ENCODE data around the gene AP1S1.

AP1S1 gene

DNA sequence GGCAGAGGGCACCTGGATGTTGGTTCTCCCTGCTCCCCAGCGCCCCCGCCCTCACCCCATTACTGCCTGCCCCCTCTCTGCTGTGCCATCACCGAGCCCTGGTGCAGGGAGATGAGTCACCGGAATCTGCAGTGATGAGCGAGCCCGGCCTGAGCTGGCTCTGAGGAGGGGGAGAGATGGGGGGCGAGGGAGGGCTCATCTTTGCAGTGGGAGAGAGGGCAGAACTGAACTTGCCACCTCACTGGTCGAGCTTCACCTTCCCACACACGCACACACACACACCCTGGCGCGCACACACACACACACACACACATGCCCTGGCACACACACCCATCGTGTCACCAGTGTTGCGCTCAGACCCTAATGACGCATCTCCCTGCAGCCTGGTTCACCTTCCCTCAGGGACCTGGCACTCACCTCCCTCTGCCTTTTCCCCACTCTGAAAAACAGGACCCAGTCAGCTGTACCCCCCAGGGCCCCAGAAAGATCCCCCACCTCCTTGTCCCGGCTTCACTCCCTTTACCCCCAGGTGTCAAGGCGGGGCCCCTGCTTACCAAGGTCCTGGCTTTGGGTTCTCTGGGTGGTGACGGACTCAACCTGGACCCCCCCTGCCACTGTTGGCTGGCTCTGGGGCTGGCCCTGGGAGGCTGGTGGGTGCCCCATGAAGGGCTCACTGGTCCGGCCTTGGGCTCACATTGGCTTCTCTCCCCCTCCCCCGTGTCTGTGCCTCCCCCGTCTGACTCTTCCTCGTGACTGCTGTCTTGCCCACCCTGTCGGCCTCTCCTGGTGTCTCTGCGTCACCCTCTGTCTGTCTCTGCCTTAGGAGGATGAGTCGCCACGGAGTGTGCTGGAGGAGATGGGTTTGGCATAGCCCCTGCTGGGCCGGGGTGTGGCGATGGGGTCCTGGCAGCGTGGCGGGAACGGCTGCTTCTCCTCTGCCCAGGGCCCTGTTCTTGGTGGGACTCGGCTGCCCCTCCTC, 5.7 kb downstream of the AP1S1 start:
- Mint-ChIP-seq H3K4me3 (no peak overlapping the region), H3K9me3 (no peaks in the 10 kb centered on the region), H3K27ac (no peak overlapping the region), H3K4me1 (peaks cover 10% of the 10 kb centered on the region), H3K36me3 (peaks cover 20% of the 10 kb centered on the region), H3K27me3 (no peaks in the 10 kb centered on the region)
- no peak for DNase-seq (ENCODE audit: low spot score in 2 of 2)
- no peak for ATAC-seq (ENCODE audit: low read depth)

DNA sequence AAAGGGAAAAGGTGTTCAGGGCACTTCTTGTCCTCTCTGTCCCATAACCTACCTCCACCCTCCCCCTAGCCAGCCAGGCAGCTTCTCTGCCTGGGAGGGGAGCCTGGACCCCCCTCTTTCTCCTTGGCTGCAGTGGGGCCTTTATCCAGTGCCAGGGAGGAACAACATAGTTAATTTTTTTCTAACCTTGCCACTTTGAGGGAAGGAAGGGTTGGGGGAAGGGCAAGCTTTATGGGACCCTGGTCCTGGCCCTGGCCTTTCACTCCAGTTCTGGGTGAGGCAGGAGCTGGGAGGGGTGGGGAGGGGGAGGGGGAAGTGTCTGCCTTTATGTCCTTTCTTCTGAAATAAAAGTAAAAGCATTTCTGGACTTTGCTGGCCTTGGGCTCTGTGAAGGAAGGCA, 6.6 kb downstream of the AP1S1 start:
- Mint-ChIP-seq H3K36me3 (peaks cover 22% of the 10 kb centered on the region), H3K4me3 (peak overlapping the region; percentile 39), H3K27ac (no peak overlapping the region), H3K27me3 (peaks cover 4% of the 10 kb centered on the region), H3K4me1 (peaks cover 7% of the 10 kb centered on the region), H3K9me3 (peaks cover 2% of the 10 kb centered on the region)
- no peak for DNase-seq (ENCODE audit: low spot score in 2 of 2)
- ATAC-seq (ENCODE audit: low read depth), result no peak

DNA sequence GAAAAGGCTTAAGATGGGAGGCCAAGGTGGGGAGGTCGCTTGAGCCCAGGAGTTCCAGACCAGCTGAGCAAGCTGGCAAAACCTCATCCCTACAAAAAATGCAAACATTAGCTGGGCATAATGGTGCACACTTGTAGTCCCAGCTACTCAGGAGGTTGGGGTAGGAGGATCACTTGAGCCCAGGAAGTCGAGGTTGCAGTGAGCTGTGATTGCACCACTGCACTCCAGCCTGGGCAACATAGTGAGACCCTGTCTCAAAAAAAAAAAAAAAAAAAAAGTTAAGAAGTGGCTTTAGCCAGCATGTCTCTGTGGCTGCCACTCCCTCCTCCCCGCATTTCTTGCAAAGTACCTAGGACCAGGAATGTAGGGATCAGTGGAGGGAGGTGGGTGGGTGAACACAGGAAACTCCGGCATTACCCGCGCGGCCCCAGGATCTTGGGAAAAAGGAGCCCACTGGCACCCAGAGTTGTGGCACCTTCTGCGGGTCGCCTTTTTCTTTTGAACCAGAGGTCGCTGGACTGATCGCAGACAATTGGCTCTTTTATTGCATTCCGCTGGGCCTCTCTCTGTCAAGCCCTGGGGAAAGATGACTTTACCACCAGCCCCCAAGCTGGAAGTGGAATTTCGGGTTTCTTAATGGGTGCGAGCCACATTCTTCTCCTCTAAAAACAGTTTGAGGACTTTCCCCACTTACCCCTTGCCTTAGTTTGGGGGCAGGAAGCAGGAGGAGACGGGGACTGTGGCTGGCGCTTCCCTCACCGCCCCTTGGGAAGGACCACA, 7.6 kb downstream of the AP1S1 start:
- H3K27ac Mint-ChIP-seq, result no peak overlapping the region
- peaks cover 9% of the 10 kb centered on the region for H3K4me1 Mint-ChIP-seq
- no peak for ATAC-seq (ENCODE audit: low read depth)
- DNase-seq (ENCODE audit: low spot score in 2 of 2), result no peak
- peaks cover 21% of the 10 kb centered on the region for H3K36me3 Mint-ChIP-seq
- H3K27me3 Mint-ChIP-seq, result peaks cover 10% of the 10 kb centered on the region
- peak overlapping the region; percentile 72 for H3K4me3 Mint-ChIP-seq
- H3K9me3 Mint-ChIP-seq, result peaks cover 2% of the 10 kb centered on the region

DNA sequence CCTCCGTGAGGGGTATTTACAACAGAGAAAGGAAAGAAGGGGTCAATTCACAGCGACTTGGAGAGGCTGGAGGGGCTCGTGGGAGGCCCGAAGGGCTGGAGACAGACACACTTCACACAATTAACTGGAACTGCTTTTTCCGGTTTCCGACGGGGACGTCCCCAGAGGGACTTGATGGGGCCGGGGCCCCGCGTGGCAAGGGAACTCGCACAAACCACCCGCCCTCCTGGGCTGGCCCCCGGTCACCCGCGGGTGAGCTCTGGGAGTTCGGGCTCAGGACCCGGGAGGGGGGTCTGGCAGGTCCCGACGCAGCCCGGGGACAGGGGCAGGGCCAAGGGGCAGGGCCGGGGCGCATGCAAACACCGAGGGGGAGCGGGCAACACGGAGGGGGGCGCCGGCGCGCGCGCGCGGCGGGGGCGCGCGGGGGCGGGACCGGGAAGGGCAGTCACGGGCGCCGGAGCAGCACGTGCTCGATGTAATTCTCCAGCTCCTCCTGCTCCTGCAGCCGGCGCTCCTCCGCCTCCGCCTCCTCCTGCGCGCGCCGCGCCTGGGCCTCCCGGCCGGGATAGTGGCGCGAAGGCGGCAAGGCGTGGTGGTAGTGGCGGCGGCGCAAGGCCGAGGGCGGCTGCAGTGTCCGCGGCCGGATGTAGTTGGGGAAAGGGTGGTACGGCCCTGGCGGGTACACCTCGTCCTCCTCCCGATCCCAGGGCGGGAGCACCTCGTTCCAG, 8.4 kb downstream of the AP1S1 start:
- ATAC-seq (ENCODE audit: low read depth) (no peak), DNase-seq (ENCODE audit: low spot score in 2 of 2) (peak in 1 of 2 donors; percentile 35)
- peak overlapping the region; percentile 72 for H3K4me3 Mint-ChIP-seq
- H3K36me3 Mint-ChIP-seq, result peaks cover 20% of the 10 kb centered on the region
- peaks cover 11% of the 10 kb centered on the region for H3K4me1 Mint-ChIP-seq
- H3K9me3 Mint-ChIP-seq, result peaks cover 2% of the 10 kb centered on the region
- no peak overlapping the region for H3K27ac Mint-ChIP-seq
- peaks cover 18% of the 10 kb centered on the region for H3K27me3 Mint-ChIP-seq

DNA sequence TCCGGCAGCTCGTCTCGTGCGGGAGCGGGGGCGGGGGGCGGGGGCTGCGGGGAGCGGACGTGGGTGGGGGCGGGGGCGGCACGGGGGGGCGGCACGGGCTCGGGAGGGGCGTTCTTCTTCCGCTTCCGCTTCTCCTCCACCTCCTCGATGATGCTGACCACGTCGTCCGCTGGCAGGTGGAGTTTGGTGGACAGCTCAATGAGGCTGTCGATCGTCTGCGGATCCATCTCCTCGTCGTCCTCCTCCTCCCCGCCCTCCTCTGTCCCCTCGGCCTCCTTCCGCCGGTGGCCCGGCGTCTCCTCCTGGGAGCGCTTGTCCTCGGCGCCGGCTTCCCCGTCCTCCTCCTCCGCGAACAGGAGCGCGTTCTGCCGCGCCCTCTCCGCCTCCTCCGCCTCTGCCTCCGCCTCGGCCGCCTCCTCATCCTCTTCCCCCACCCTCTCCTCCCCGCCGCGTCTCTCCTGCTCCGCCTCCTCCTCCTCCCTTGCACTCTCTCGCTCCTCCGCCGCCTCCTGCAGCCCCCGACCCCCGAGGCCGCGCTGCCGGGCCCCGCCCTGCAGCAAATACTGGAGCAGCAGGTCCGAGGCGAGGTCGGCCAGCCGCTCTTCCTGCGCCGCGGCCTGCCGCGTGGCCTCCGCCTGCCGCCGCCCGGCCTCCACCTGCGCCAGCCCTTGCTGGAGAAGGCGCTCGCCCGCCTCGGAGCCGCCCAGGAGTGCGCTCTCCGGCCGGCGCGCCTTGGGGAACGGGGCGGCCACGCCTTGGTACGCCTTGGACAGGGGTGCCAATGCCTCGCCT, 9.2 kb downstream of the AP1S1 start:
- Mint-ChIP-seq H3K4me1 (peaks cover 14% of the 10 kb centered on the region), H3K27me3 (peaks cover 22% of the 10 kb centered on the region), H3K4me3 (peak overlapping the region; percentile 82), H3K9me3 (peaks cover 2% of the 10 kb centered on the region), H3K36me3 (peaks cover 17% of the 10 kb centered on the region), H3K27ac (no peak overlapping the region)
- ATAC-seq (ENCODE audit: low read depth) (no peak), DNase-seq (ENCODE audit: low spot score in 2 of 2) (peak in 1 of 2 donors; percentile 35)

DNA sequence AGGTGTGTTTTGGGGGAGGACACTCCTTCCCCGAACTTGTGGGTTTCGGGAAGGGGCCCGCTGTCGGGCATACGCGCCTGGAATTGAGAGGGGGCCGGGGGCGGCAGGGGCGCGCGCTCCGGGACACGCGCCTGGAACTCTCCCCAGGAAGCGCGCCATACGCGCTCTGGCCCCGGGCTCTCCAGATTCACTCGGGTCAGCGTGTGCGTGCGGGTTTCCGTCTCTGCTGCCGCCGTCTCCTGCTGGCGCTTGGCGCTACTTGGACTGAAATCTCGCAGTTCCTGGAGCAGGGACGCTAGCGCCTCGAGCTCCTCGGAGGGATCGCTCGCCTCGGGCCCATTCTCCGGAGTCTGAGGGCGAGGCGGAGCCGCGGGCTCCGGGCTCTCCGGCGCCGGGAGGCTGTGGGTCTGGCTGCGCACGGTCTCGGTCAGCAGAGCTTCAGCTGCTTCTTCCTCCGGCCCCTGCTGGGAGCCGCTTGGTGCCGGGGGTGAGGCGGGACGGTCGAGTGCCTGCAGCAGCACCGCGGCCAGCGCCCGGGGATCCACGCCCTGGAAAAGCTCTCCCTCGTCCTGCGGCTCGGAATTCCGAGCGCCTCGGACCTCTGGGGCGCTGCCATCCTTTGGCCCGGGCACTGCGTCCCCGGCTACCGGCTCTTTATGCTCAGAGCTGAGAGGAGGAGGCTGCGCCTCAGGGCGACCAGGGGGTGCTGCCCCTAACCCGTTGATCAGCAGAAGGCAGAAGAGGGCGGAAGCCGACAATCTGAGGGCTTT, 10.0 kb downstream of the AP1S1 start:
- peak overlapping the region; percentile 91 for H3K27ac Mint-ChIP-seq
- DNase-seq (ENCODE audit: low spot score in 2 of 2), result peak in 1 of 2 donors; percentile 38
- peak overlapping the region; percentile 67 for H3K4me3 Mint-ChIP-seq
- ATAC-seq (ENCODE audit: low read depth), result no peak
- peaks cover 27% of the 10 kb centered on the region for H3K27me3 Mint-ChIP-seq
- peaks cover 18% of the 10 kb centered on the region for H3K4me1 Mint-ChIP-seq
- peaks cover 2% of the 10 kb centered on the region for H3K9me3 Mint-ChIP-seq
- H3K36me3 Mint-ChIP-seq, result peaks cover 14% of the 10 kb centered on the region

DNA sequence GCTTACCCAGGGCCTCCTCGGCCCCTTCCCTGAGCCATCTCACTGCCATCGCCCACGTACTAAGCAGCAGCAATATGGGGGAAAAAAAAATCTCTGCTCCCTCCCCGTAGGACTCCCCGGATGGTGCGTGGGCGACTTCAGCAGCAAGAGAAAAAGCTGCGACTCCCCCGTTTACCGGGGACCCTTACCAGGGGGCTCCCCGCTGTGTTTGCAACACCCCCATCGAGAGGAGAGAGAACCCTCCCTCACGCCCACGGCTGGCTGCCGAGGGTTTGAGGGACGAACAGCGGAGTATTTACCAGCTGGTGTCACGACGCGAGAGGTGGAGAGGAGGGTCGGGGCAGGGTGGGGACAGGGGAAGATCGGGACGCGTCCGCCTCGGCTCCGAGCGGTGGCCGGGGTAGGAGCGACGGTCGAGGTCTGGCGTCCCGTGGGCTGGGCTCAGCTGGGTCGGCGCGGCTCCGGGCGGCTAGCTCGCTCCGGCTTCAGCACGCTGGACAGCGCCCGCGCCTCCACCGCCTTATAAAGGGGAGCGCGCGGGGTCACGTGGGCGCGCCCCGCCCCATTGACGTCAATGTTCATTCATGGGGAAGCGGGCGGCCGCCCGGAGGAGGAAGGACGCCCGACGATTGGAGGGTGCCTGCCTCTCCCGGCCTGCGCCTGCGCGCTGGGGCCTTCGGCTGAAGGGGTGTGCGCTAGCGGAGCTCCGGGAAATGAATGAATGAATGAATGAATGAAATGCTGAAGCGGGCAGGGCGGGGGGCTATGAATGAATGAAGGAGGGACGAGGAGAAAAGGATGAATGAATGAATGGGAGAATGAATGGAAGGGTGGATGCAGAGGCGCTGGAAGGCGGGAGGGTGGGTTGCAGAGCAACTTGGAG, 11.0 kb downstream of the AP1S1 start, which contains the start of gene VGF:
VGF (minus strand) TSS at position 495 of the 883 bp plus-strand sequence. CDS start 726 bp downstream, outside the sequence.
- peak; percentile 93 for ATAC-seq (ENCODE audit: low read depth)
- peaks cover 25% of the 10 kb centered on the region for H3K4me1 Mint-ChIP-seq
- peaks cover 35% of the 10 kb centered on the region for H3K27me3 Mint-ChIP-seq
- peaks cover 5% of the 10 kb centered on the region for H3K36me3 Mint-ChIP-seq
- H3K4me3 Mint-ChIP-seq, result peak within 1 kb of the TSS; percentile 85
- DNase-seq (ENCODE audit: low spot score in 2 of 2), result peak; percentile 91 to 95
- H3K9me3 Mint-ChIP-seq, result peaks cover 2% of the 10 kb centered on the region
- H3K27ac Mint-ChIP-seq, result peak within 1 kb of the TSS; percentile 91

DNA sequence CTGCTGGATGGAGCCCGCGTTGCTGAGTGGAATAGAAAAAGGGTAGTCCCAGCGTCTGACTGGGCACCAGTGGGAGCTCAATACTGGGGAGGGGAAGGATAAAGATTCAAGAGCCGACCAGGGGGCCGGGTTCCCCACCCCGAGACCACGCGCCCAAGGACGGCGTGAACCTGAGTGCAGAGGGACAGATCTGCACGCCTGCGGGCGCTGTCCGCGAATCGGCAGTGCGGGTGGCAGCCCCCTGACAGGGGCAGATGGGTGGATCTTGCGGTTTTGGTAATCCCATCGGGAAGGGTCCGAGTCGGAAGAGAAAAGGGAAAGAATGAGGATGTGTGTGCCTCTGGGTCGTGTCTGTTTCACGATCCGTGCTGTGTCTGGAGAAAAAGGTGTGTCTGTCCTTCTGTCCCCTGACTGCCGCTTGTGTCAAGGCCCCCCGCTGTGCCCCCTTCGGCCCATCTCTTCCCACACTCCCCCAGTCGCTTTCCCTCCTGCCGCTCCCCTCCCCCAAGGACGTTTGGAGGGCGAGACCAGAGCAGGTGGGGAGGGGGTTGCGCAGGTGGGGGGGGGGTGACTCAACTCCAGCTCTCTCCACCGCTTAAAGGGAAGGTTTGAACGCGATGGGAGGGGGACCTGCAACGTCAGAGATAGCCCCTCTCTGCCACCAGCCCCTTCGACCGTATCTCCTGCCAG, 11.8 kb downstream of the AP1S1 start:
- Mint-ChIP-seq H3K27ac (peak overlapping the region; percentile 91), H3K4me1 (peaks cover 29% of the 10 kb centered on the region), H3K27me3 (peaks cover 42% of the 10 kb centered on the region), H3K4me3 (peak overlapping the region; percentile 85), H3K9me3 (peaks cover 2% of the 10 kb centered on the region), H3K36me3 (peaks cover 3% of the 10 kb centered on the region)
- ATAC-seq (ENCODE audit: low read depth) (no peak), DNase-seq (ENCODE audit: low spot score in 2 of 2) (no peak)

DNA sequence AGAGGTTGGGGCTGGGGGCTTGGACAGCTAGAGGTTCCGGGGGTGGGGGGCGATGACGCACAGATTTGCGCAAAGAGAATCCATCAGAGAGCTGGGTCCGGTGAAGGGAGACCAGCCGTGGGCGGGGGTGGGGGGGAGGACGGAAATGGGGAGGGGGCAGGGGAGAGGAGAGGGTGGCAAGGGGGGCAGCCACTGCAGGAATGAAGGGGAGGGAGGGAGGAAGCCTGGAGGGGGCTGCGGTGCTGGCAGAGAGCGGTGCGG, 12.3 kb downstream of the AP1S1 start:
- no peak for DNase-seq (ENCODE audit: low spot score in 2 of 2)
- H3K4me3 Mint-ChIP-seq, result no peak overlapping the region

DNA sequence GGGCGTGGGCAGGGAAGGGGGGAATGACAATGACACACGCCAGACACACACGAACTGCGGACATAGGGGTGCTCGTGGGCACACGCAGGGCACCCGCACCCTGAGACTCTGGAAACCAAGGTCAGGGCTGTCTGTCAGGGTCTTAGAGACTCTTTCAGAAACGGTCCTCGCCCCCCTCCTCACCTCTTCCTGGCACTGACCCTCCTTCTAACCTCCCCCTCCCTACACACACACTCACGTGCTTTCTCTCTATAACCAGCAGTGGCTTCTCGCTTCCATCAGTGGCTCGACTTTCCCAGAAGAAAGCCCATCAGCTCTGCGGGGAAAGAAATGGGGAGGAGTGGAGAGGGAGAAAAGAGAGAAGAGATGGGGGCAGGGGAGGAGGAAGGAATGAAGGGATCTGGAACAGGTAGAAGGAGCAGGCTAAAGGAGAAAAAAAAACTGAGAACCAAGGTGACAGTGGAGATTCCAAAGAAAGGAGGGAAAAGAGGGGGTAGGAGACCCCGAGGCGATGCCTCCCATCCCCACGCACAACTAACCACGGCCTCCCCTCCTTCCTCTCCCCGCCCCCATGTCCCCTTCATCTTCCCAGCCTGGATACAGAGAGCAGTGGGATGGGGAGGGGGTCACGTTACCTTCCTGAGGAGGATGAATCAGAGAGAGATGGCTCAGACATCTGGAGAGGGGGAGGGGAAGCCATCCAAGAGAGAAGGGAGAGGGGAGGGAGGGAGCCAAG, 12.8 kb downstream of the AP1S1 start:
- Mint-ChIP-seq H3K4me3 (no peak overlapping the region), H3K9me3 (peaks cover 2% of the 10 kb centered on the region), H3K4me1 (peaks cover 37% of the 10 kb centered on the region), H3K36me3 (peaks cover 4% of the 10 kb centered on the region), H3K27ac (no peak overlapping the region), H3K27me3 (peaks cover 49% of the 10 kb centered on the region)
- no peak for ATAC-seq (ENCODE audit: low read depth)
- no peak for DNase-seq (ENCODE audit: low spot score in 2 of 2)

More for the DNA sequence above, 12.3 kb downstream of the AP1S1 start:
- peaks cover 34% of the 10 kb centered on the region for H3K4me1 Mint-ChIP-seq
- peaks cover 2% of the 10 kb centered on the region for H3K36me3 Mint-ChIP-seq
- ATAC-seq (ENCODE audit: low read depth), result no peak
- peaks cover 2% of the 10 kb centered on the region for H3K9me3 Mint-ChIP-seq
- peaks cover 47% of the 10 kb centered on the region for H3K27me3 Mint-ChIP-seq
- no peak overlapping the region for H3K27ac Mint-ChIP-seq

Data from memory B cell (primary cell).